SK-N-SH treated with all-trans-retinoic acid at 6 μM for 48 hours (cell line): ENCODE results near the gene RPRD1B.
A peak's percentile ranks its signal among the peaks of the same experiment; 100 is the strongest.

Source experiments
- ARNTL ChIP-seq: fragments of 450-650 bp; formaldehyde crosslinking; IDR thresholded peaks from 2 replicates; pipeline ENCODE4 v1.5.0; 2020; ENCODE audit warnings: low read depth, mild to moderate bottlenecking, moderate library complexity, borderline replicate concordance
- BACH2 ChIP-seq: fragments of 250-450 bp; sonication (Bioruptor Pico); IDR thresholded peaks from 2 replicates; pipeline ENCODE4 v1.9.0; 2021; ENCODE audit warnings: mild to moderate bottlenecking, borderline replicate concordance
- CSDC2 ChIP-seq: fragments of 250-450 bp; sonication (Bioruptor Pico); IDR thresholded peaks from 2 replicates; pipeline ENCODE4 v1.5.0; 2020; ENCODE audit warnings: mild to moderate bottlenecking, moderate library complexity
- ESRRG ChIP-seq: fragments of 250-450 bp; sonication (Bioruptor Pico); IDR thresholded peaks from 2 replicates; pipeline ENCODE4 v1.6.1; 2021; ENCODE audit warnings: mild to moderate bottlenecking
- GLIS3 ChIP-seq: fragments of 250-450 bp; sonication (Bioruptor Pico); IDR thresholded peaks from 2 replicates; pipeline ENCODE4 v1.5.0; 2020; ENCODE audit warnings: mild to moderate bottlenecking, moderate library complexity
- OSR1 ChIP-seq: fragments of 250-450 bp; sonication (Bioruptor Pico); IDR thresholded peaks from 2 replicates; pipeline ENCODE4 v1.8.0; 2022; ENCODE audit warnings: moderate library complexity, mild to moderate bottlenecking, inconsistent platforms
- TCF4 ChIP-seq: fragments of 250-450 bp; sonication (Bioruptor Pico); IDR thresholded peaks from 2 replicates; pipeline ENCODE4 v1.8.0; 2021; ENCODE audit warnings: mild to moderate bottlenecking, moderate library complexity, borderline replicate concordance
- ZFP3 ChIP-seq: fragments of 250-450 bp; sonication (Bioruptor Pico); IDR thresholded peaks from 2 replicates; pipeline ENCODE4 v1.5.0; 2020; ENCODE audit warnings: mild to moderate bottlenecking, moderate library complexity
- ZFP30 ChIP-seq: fragments of 450-650 bp; formaldehyde crosslinking; IDR thresholded peaks from 2 replicates; pipeline ENCODE4 v1.5.0; 2022; ENCODE audit warnings: mild to moderate bottlenecking, moderate library complexity
- ZNF8 ChIP-seq: fragments of 450-650 bp; formaldehyde crosslinking; IDR thresholded peaks from 2 replicates; pipeline ENCODE4 v1.5.0; 2020; ENCODE audit warnings: mild to moderate bottlenecking, moderate library complexity
- TF ChIP-seq, protein P1 (sequence below): fragments of 250-450 bp; sonication (Bioruptor Pico); IDR thresholded peaks from 2 replicates; pipeline ENCODE4 v1.8.0; 2020; ENCODE audit warnings: mild to moderate bottlenecking, moderate library complexity, borderline replicate concordance
- TF ChIP-seq, protein P2 (sequence below): fragments of 250-450 bp; sonication (Bioruptor Pico); IDR thresholded peaks from 2 replicates; pipeline ENCODE4 v1.5.0; 2020; ENCODE audit warnings: mild to moderate bottlenecking, moderate library complexity

DNA sequence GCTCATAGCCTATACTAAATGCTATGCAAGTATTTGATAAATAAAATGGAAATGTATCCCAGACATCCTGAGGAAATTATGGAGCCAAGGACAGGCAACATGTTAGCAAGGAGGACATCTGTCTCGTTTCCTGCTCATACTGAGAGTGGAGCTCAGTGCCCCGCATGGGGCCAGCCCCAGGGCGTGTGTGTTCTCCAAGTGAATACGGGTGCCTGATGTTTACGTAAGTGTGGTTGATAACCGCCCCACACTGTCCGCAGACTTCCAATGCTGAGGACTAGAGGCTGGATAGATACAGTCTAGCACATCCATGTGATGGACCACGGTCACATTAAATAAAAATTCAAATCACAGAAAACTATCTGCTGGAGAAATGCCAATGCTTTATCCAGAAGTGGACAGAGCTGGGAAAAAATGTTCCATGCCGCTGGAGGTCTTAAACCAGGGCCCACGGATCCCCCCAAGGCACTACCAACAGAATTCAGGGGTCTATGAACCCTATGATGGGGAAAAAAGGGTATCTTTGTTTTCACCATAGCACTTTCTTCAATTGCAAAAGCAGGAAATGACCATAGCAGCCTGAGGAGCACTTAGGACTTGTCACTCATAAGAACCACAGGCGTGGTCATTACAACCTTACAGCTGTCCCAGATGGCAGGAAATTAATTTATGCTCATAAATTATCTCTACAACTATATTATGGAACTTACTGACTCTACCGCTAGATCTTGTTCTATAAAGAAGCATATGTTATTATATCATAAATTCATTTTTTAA, 106.6 kb downstream of the RPRD1B start:
- TF ChIP-seq, protein P1, sequence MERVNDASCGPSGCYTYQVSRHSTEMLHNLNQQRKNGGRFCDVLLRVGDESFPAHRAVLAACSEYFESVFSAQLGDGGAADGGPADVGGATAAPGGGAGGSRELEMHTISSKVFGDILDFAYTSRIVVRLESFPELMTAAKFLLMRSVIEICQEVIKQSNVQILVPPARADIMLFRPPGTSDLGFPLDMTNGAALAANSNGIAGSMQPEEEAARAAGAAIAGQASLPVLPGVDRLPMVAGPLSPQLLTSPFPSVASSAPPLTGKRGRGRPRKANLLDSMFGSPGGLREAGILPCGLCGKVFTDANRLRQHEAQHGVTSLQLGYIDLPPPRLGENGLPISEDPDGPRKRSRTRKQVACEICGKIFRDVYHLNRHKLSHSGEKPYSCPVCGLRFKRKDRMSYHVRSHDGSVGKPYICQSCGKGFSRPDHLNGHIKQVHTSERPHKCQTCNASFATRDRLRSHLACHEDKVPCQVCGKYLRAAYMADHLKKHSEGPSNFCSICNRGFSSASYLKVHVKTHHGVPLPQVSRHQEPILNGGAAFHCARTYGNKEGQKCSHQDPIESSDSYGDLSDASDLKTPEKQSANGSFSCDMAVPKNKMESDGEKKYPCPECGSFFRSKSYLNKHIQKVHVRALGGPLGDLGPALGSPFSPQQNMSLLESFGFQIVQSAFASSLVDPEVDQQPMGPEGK (CRISPR knock-in tag) = no peak
- TF ChIP-seq ZNF8 (CRISPR knock-in tag) = 0 out of 2 replicates have a peak, but pooled peaks have one; percentile 5
- no peak for TF ChIP-seq CSDC2
- TF ChIP-seq, protein P2, sequence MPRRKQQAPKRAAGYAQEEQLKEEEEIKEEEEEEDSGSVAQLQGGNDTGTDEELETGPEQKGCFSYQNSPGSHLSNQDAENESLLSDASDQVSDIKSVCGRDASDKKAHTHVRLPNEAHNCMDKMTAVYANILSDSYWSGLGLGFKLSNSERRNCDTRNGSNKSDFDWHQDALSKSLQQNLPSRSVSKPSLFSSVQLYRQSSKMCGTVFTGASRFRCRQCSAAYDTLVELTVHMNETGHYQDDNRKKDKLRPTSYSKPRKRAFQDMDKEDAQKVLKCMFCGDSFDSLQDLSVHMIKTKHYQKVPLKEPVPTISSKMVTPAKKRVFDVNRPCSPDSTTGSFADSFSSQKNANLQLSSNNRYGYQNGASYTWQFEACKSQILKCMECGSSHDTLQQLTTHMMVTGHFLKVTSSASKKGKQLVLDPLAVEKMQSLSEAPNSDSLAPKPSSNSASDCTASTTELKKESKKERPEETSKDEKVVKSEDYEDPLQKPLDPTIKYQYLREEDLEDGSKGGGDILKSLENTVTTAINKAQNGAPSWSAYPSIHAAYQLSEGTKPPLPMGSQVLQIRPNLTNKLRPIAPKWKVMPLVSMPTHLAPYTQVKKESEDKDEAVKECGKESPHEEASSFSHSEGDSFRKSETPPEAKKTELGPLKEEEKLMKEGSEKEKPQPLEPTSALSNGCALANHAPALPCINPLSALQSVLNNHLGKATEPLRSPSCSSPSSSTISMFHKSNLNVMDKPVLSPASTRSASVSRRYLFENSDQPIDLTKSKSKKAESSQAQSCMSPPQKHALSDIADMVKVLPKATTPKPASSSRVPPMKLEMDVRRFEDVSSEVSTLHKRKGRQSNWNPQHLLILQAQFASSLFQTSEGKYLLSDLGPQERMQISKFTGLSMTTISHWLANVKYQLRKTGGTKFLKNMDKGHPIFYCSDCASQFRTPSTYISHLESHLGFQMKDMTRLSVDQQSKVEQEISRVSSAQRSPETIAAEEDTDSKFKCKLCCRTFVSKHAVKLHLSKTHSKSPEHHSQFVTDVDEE (CRISPR knock-in tag) = no peak; the same call in 1 of the 2 replicates
- no peak for TF ChIP-seq ESRRG (CRISPR knock-in tag)
- TF ChIP-seq GLIS3 (CRISPR knock-in tag) = no peak
- TF ChIP-seq ZFP3 = no peak
- TF ChIP-seq BACH2 (CRISPR knock-in tag) = no peak
- no peak for TF ChIP-seq ZFP30 (CRISPR knock-in tag)
- 0 out of 2 replicates have a peak, but pooled peaks have one; percentile 28 for TF ChIP-seq TCF4 (CRISPR knock-in tag)
- TF ChIP-seq ARNTL (CRISPR knock-in tag) = no peak
- TF ChIP-seq OSR1 (CRISPR knock-in tag) = no peak
